Renal pelvis (tissue), 4 donors: Measurements from ENCODE around the gene L1TD1. TPM values are rescaled to one million over a fixed set of nuclear protein-coding genes. Genes with fewer than 3 reads are reported as not detected.
"Not testable (repeated sequence)": the region's sequence is repeated elsewhere in the genome, so short reads cannot be mapped to it uniquely, and the experiment has no call there.

Source experiments
- DNase-seq: peaks from one replicate; pipeline ENCODE4 v3.0.0-alpha.2; 2013
- polyA plus RNA-seq, 3 donors: library from polyadenylated mRNA; unstranded; fragments of 120-200 nt; gene quantifications; one replicate each; pipeline ENCODE4 v1.2.1, GENCODE V29; 2013; ENCODE audit not compliant: insufficient read length in 3 of 3

The L1TD1 gene
- polyA plus RNA-seq, 3 donors: 2.8 to 3.9 (median 3.4) TPM

GRCh38 chr1:62234688-62235087 lies 40.0 kb downstream of the L1TD1 start:
- no peak for DNase-seq

- DNase-seq: no peak
Measured at GRCh38 chr1:62235576-62235975, 40.9 kb downstream of the L1TD1 start.

GRCh38 chr1:62237361-62237760 lies 42.7 kb downstream of the L1TD1 start:
- no peak for DNase-seq

- DNase-seq: no peak
Measured at GRCh38 chr1:62237950-62238374, 43.3 kb downstream of the L1TD1 start.

- DNase-seq: no peak
Measured at GRCh38 chr1:62238507-62238906, 43.9 kb downstream of the L1TD1 start.

- not testable (repeated sequence) for DNase-seq
Measured at GRCh38 chr1:62239652-62240403, 45.2 kb downstream of the L1TD1 start.

GRCh38 chr1:62240651-62241370 lies 46.2 kb downstream of the L1TD1 start:
- peak; percentile 31 for DNase-seq

GRCh38 chr1:62241371-62242131 lies 46.9 kb downstream of the L1TD1 start:
- DNase-seq: peak; percentile 15

- DNase-seq: not testable (repeated sequence)
Measured at GRCh38 chr1:62244380-62244779, 49.7 kb downstream of the L1TD1 start.

GRCh38 chr1:62245201-62245600 lies 50.6 kb downstream of the L1TD1 start:
- DNase-seq: no peak

- DNase-seq: no peak
Measured at GRCh38 chr1:62247391-62248168, 52.9 kb downstream of the L1TD1 start.

- no peak for DNase-seq
Measured at GRCh38 chr1:62250126-62250726, 55.6 kb downstream of the L1TD1 start.

GRCh38 chr1:62259551-62259950 lies 64.9 kb downstream of the L1TD1 start:
- no peak for DNase-seq

- DNase-seq: no peak
Measured at GRCh38 chr1:62260688-62261087, 66.0 kb downstream of the L1TD1 start.

Other genes starting within 250 kb of the L1TD1 start
- gene KANK4, start 124.6 kb downstream of the L1TD1 start, polyA plus RNA-seq: 10 to 100 TPM; 17.8 to 24.1 (median 22.1) TPM
- gene USP1, start 242.2 kb downstream of the L1TD1 start, polyA plus RNA-seq: 10 to 100 TPM; 60.9 to 63.8 (median 61.4) TPM